Effector CD8-positive, alpha-beta T cell (primary cell): Measurements from ENCODE around the gene TCP11L1.
"Not testable (repeated sequence)": the region's sequence is repeated elsewhere in the genome, so short reads cannot be mapped to it uniquely, and the experiment has no call there.

Experiments used
- DNase-seq: peaks from one replicate; lab custom pipeline; 2025; lab: John Stamatoyannopoulos, UW

Gene TCP11L1

GRCh38 chr11:33029218-33029617, 10.2 kb upstream of the TCP11L1 start:
- not testable (repeated sequence) for DNase-seq

- no peak for DNase-seq
These were observed 5.9 kb upstream of the TCP11L1 start for GRCh38 chr11:33033493-33033892.

GRCh38 chr11:33035011-33035410, 4.4 kb upstream of the TCP11L1 start:
- DNase-seq, result no peak

GRCh38 chr11:33040033-33040861, 875 bp downstream of the TCP11L1 start:
- no peak for DNase-seq

- DNase-seq, result no peak
These were observed 1.6 kb downstream of the TCP11L1 start for GRCh38 chr11:33040862-33041453.

GRCh38 chr11:33043221-33043830, 4.0 kb downstream of the TCP11L1 start:
- DNase-seq, result no peak

GRCh38 chr11:33044285-33044756, 4.9 kb downstream of the TCP11L1 start:
- DNase-seq, result no peak

- no peak for DNase-seq
These were observed 6.3 kb downstream of the TCP11L1 start for GRCh38 chr11:33045551-33046255.

GRCh38 chr11:33048701-33049100, 9.3 kb downstream of the TCP11L1 start:
- not testable (repeated sequence) for DNase-seq

- not testable (repeated sequence) for DNase-seq
These were observed 10.4 kb downstream of the TCP11L1 start for GRCh38 chr11:33049565-33050408.

- no peak for DNase-seq
These were observed 12.9 kb downstream of the TCP11L1 start for GRCh38 chr11:33052231-33052630.

- DNase-seq, result no peak
These were observed 16.0 kb downstream of the TCP11L1 start for GRCh38 chr11:33055375-33055774.

GRCh38 chr11:33057284-33057683, 17.9 kb downstream of the TCP11L1 start:
- DNase-seq, result no peak

GRCh38 chr11:33059331-33060007, 20.1 kb downstream of the TCP11L1 start:
- no peak for DNase-seq

GRCh38 chr11:33060271-33060670, 20.9 kb downstream of the TCP11L1 start:
- no peak for DNase-seq

GRCh38 chr11:33062137-33062536, 22.8 kb downstream of the TCP11L1 start:
- no peak for DNase-seq

- no peak for DNase-seq
These were observed 24.0 kb downstream of the TCP11L1 start for GRCh38 chr11:33063326-33063881.

- no peak for DNase-seq
These were observed 24.9 kb downstream of the TCP11L1 start for GRCh38 chr11:33064033-33064825.

GRCh38 chr11:33064866-33065265, 25.5 kb downstream of the TCP11L1 start:
- no peak for DNase-seq
